ENCODE data around the gene DZIP1. TPM values are rescaled to one million over a fixed set of nuclear protein-coding genes. Genes with fewer than 3 reads are reported as not detected.
A peak's percentile ranks its signal among the peaks of the same experiment; 100 is the strongest.

Gene DZIP1
- total RNA-seq, 1 experiment from 2014 or later, result 33.6 TPM

DNA sequence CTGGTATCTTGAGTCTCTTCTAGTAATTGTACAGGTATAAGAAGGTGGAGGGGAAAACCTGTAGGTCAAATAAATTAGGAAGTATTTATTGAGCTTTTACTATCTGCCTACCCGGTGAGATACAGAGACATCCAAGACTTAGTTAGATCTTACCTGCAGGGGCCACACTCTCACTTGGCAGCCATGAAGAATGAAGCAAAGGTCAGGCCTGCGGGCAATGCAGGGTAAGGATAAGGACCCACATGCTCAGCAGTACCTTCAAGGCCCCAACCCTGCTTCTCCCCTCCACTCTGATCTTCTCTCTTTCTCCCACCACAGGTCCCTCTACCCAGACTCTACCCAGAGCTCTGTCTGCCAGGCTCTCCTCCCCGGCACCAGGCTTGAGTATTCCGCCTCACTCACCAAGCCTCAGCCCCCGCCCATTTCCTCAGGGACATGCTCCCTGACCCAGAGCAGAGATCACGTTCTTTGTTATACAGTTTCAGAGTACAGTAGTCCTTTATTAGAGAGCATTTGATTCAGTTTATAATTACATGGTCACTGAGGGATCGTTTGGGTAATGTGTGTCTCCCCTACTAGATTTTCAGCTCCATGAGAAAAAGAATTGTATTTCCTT is 110.9 kb downstream of the DZIP1 start:
- H2BK12ac ChIP-seq (ENCODE audit: insufficient read length, low read depth, low read length), result no peak overlapping the region
- no peaks in the 10 kb centered on the region for H3K9me3 Mint-ChIP-seq
- H4K20me1 ChIP-seq (ENCODE audit: control insufficient read depth, insufficient read depth, insufficient read length), result no peaks in the 10 kb centered on the region
- no peak overlapping the region for H3K23ac ChIP-seq (ENCODE audit: insufficient read length, low read depth, low read length)
- no peaks in the 10 kb centered on the region for H3K27me3 Mint-ChIP-seq (ENCODE audit: low read depth)
- no peaks in the 10 kb centered on the region for H3K27me3 ChIP-seq (ENCODE audit: insufficient read depth, low read length)
- H4K91ac ChIP-seq (ENCODE audit: insufficient read length, low read depth, low read length), result no peak overlapping the region
- H3K4ac ChIP-seq (ENCODE audit: low read depth, low read length), result no peak overlapping the region
- H3T11ph ChIP-seq (ENCODE audit: low read length), result no peak overlapping the region
- no peak overlapping the region for H3K18ac ChIP-seq (ENCODE audit: insufficient read length, low read depth, low read length)
- no peaks in the 10 kb centered on the region for H3K79me1 ChIP-seq (ENCODE audit: insufficient read depth, low read depth, low read length, poor library complexity, severe bottlenecking)
- H4K8ac ChIP-seq (replicated peaks; ENCODE audit: insufficient read length, low read depth, low read length), result no peak overlapping the region
- H3K56ac ChIP-seq (ENCODE audit: insufficient read length, low read depth, low read length), result no peak overlapping the region
- DNase-seq, result peak; percentile 53
- H3K9ac ChIP-seq (ENCODE audit: extremely low read depth, insufficient read length, low read length), result no peak overlapping the region
- no peaks in the 10 kb centered on the region for H3K23me2 ChIP-seq (ENCODE audit: insufficient read length, low read depth, low read length, poor library complexity, severe bottlenecking)
- H2AFZ ChIP-seq (ENCODE audit: low read length), result no peak overlapping the region
- H3K9me3 ChIP-seq (ENCODE audit: control insufficient read depth, low read depth, low read length), result no peaks in the 10 kb centered on the region
- H3K14ac ChIP-seq (ENCODE audit: insufficient read depth, low read length), result no peak overlapping the region
- peaks cover 23 to 24% of the 10 kb centered on the region in 2 experiments for H3K4me1 Mint-ChIP-seq
- H3K4me1 ChIP-seq (ENCODE audit: insufficient read depth, low read length), result no peaks in the 10 kb centered on the region
- no peak overlapping the region for H3K4me3 Mint-ChIP-seq
- H2BK5ac ChIP-seq (ENCODE audit: insufficient read length, low read length), result no peak overlapping the region
- no peak overlapping the region for H4K5ac ChIP-seq (ENCODE audit: insufficient read length, low read depth, low read length)
- no peak overlapping the region for H2BK120ac ChIP-seq (ENCODE audit: low read depth, low read length, poor library complexity, severe bottlenecking)
- no peak overlapping the region for H2BK20ac ChIP-seq (ENCODE audit: low read depth, low read length, poor library complexity, severe bottlenecking)
- no peak overlapping the region for H2AK5ac ChIP-seq (ENCODE audit: insufficient read length, low read length)
- no peak overlapping the region for H2BK15ac ChIP-seq (ENCODE audit: low read depth, low read length)
- peak overlapping the region in 2 of 3 experiments; percentile 24 to 36; a peak in 3 of 7 replicates for H3K27ac Mint-ChIP-seq
- H3K79me2 ChIP-seq (ENCODE audit: insufficient read depth, low read length), result no peaks in the 10 kb centered on the region
- TF ChIP-seq, protein P1, sequence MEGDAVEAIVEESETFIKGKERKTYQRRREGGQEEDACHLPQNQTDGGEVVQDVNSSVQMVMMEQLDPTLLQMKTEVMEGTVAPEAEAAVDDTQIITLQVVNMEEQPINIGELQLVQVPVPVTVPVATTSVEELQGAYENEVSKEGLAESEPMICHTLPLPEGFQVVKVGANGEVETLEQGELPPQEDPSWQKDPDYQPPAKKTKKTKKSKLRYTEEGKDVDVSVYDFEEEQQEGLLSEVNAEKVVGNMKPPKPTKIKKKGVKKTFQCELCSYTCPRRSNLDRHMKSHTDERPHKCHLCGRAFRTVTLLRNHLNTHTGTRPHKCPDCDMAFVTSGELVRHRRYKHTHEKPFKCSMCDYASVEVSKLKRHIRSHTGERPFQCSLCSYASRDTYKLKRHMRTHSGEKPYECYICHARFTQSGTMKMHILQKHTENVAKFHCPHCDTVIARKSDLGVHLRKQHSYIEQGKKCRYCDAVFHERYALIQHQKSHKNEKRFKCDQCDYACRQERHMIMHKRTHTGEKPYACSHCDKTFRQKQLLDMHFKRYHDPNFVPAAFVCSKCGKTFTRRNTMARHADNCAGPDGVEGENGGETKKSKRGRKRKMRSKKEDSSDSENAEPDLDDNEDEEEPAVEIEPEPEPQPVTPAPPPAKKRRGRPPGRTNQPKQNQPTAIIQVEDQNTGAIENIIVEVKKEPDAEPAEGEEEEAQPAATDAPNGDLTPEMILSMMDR (conservative IDR thresholded peaks at IDR 0.05), result no peak
- no peak overlapping the region for H3K27ac ChIP-seq (ENCODE audit: insufficient read length, low read depth, low read length)
- H3K36me3 Mint-ChIP-seq (ENCODE audit: insufficient read depth in 1 of 3, low read depth in 3 of 3), result no peaks in the 10 kb centered on the region
- no peak overlapping the region for H3K4me2 ChIP-seq (ENCODE audit: insufficient read depth, insufficient read length, low read length)
- WGBS (ENCODE audit: extremely low coverage, insufficient read length, low lambda C conversion rate), result no CpG with 5 or more reads among the region's 7 CpGs
